HCT116 (cell line): Measurements from ENCODE around the gene FAM83B.

Source experiments
- CEBPB ChIP-seq: IDR thresholded peaks from 2 replicates; pipeline ENCODE4 v1.6.1; 2012; ENCODE audit warnings: low read depth
- CTCF ChIP-seq, 3 experiments: fragments of 200-600 bp in 1 of 3; sonication (generic) in 1 of 3; IDR thresholded peaks in 2 of 3; conservative IDR thresholded peaks in 1 of 3; 2 replicates each; pipeline ENCODE4 v1.5.1; 2012 to 2017; ENCODE audit warnings: low read depth in 2 of 3, low read length in 2 of 3, antibody characterized with exemption in 1 of 3, borderline replicate concordance in 1 of 3, control low read depth in 1 of 3, mild to moderate bottlenecking in 1 of 3, mixed read lengths in 1 of 3, mixed run types in 1 of 3, moderate library complexity in 1 of 3; ENCODE audit not compliant: insufficient read depth in 1 of 3
- FOSL1 ChIP-seq: IDR thresholded peaks from 2 replicates; pipeline ENCODE4 v1.6.1; 2012; ENCODE audit warnings: low read depth
- POLR2AphosphoS5 ChIP-seq: IDR thresholded peaks from 2 replicates; pipeline ENCODE4 v1.6.1; 2011; ENCODE audit warnings: mild to moderate bottlenecking, low read depth, low read length, moderate library complexity
- YY1 ChIP-seq: IDR thresholded peaks from 2 replicates; pipeline ENCODE4 v1.6.1; 2011; ENCODE audit warnings: low read length, low read depth, moderate library complexity, mild to moderate bottlenecking; ENCODE audit not compliant: insufficient replicate concordance; ENCODE audit errors: extremely low read depth

- no peak for TF ChIP-seq POLR2AphosphoS5
- TF ChIP-seq CTCF (IDR thresholded peaks at IDR 0.05 in 2 of 3, conservative IDR thresholded peaks at IDR 0.05 in 1 of 3; ENCODE audit: borderline replicate concordance in 1 of 3, insufficient read depth in 1 of 3, low read depth in 2 of 3, low read length in 2 of 3): no peak
- no peak for TF ChIP-seq FOSL1
- no peak for TF ChIP-seq CEBPB
- TF ChIP-seq YY1: no peak
Observed at GRCh38 chr6:54860132-54860531, 13.6 kb downstream of the FAM83B start.
